Keratinocyte (primary cell): ENCODE measurements around the gene AIMP1. TPM values are rescaled to one million over a fixed set of nuclear protein-coding genes. Genes with fewer than 3 reads are reported as not detected.

Experiments used
- DNase-seq: peaks from one replicate; pipeline ENCODE4 v3.0.0-alpha.2; 2011; ENCODE audit warnings: low read depth, missing footprints, low spot score
- FAIRE-seq: peaks from 2 replicates; lab custom pipeline; 2011; peaks lifted over from hg19 to GRCh38; lab: Jason Lieb, UNC
- H2AFZ ChIP-seq: 2 replicates; pipeline ENCODE4 v1.6.0; 2012; ENCODE audit warnings: low read length, control low read depth, inconsistent platforms; ENCODE audit not compliant: control insufficient read depth
- H3K27ac ChIP-seq: 2 replicates; pipeline ENCODE4 v1.5.1; 2011; ENCODE audit warnings: low read length; ENCODE audit not compliant: control insufficient read depth, insufficient read depth
- H3K27me3 ChIP-seq: 3 replicates; pipeline ENCODE4 v1.6.0; 2011; ENCODE audit warnings: low read length; ENCODE audit not compliant: control insufficient read depth, insufficient read depth; ENCODE audit errors: extremely low read depth
- H3K36me3 ChIP-seq, 2 experiments: 2 replicates in 1 of 2; 3 replicates in 1 of 2; pipeline ENCODE4 v1.5.1; 2011; ENCODE audit warnings: low read length in 2 of 2, mild to moderate bottlenecking in 1 of 2; ENCODE audit not compliant: control insufficient read depth in 2 of 2, insufficient read depth in 2 of 2; ENCODE audit errors: extremely low read depth in 1 of 2
- H3K4me1 ChIP-seq: 3 replicates; pipeline ENCODE4 v1.5.1; 2011; ENCODE audit warnings: low read length; ENCODE audit not compliant: control insufficient read depth, insufficient read depth; ENCODE audit errors: extremely low read depth
- H3K4me2 ChIP-seq: 3 replicates; pipeline ENCODE4 v1.6.0; 2011; ENCODE audit warnings: low read depth, low read length; ENCODE audit not compliant: control insufficient read depth, insufficient read depth; ENCODE audit errors: extremely low read depth
- H3K4me3 ChIP-seq, 3 experiments: fragments of 200-600 bp in 1 of 3; sonication (generic) in 1 of 3; 2 replicates in 2 of 3; 3 replicates in 1 of 3; pipeline ENCODE4 v1.5.1; 2011 to 2016; ENCODE audit warnings: low read length in 3 of 3, mild to moderate bottlenecking in 3 of 3, control low read depth in 2 of 3, inconsistent platforms in 1 of 3, low read depth in 1 of 3, mixed read lengths in 1 of 3, mixed run types in 1 of 3, moderate library complexity in 1 of 3; ENCODE audit not compliant: control insufficient read depth in 2 of 3, insufficient read depth in 2 of 3; ENCODE audit errors: extremely low read depth in 1 of 3
- H3K79me2 ChIP-seq: 2 replicates; pipeline ENCODE4 v1.6.0; 2012; ENCODE audit warnings: low read length; ENCODE audit not compliant: control insufficient read depth, insufficient read depth
- H3K9ac ChIP-seq: 3 replicates; pipeline ENCODE4 v1.6.0; 2011; ENCODE audit warnings: low read length; ENCODE audit not compliant: control insufficient read depth, insufficient read depth; ENCODE audit errors: extremely low read depth
- H3K9me1 ChIP-seq: 3 replicates; pipeline ENCODE4 v1.6.0; 2011; ENCODE audit warnings: low read length; ENCODE audit not compliant: control insufficient read depth, insufficient read depth; ENCODE audit errors: extremely low read depth
- H3K9me3 ChIP-seq: 2 replicates; pipeline ENCODE4 v1.5.1; 2012; ENCODE audit warnings: low read depth, low read length; ENCODE audit not compliant: control insufficient read depth
- H4K20me1 ChIP-seq: 3 replicates; pipeline ENCODE4 v1.6.0; 2011; ENCODE audit warnings: low read length; ENCODE audit not compliant: control insufficient read depth, insufficient read depth; ENCODE audit errors: extremely low read depth
- EZH2 ChIP-seq: IDR thresholded peaks from one replicate; pipeline ENCODE4 v1.6.1; 2012; ENCODE audit warnings: inconsistent platforms, mild to moderate bottlenecking, low read length, moderate library complexity
- dilution Hi-C: fragments of 300-500 bp; cut with MboI; formaldehyde crosslinking; loops from one replicate; pipeline ENCODE4 v1.7.0; 2020; ENCODE audit warnings: low sequenced_read_pairs; ENCODE audit not compliant: extremely low pct_ligation_motif_present
- polyA plus RNA-seq, 5 experiments: library from polyadenylated mRNA; depleted of rRNA in 3 of 5; stranded (reverse) in 3 of 5; stranded (forward) in 1 of 5; unstranded in 1 of 5; fragments of >200 nt; gene quantifications; 1 replicate in 1 of 5; 2 replicates in 3 of 5; 3 replicates in 1 of 5; pipeline versions ENCODE4 v1.2.1 to v1.2.3, GENCODE V29; 2011 to 2012; ENCODE audit warnings: missing spikeins in 2 of 5, low read depth in 1 of 5, low replicate concordance in 1 of 5
- TF ChIP-seq, protein P1 (sequence below), 3 experiments: IDR thresholded peaks in 1 of 3; conservative IDR thresholded peaks in 1 of 3; optimal IDR thresholded peaks in 1 of 3; 2 replicates in 2 of 3; 3 replicates in 1 of 3; pipeline versions ENCODE3 to v1.5.1; 2011; ENCODE audit warnings: low read length in 3 of 3, mild to moderate bottlenecking in 3 of 3, moderate library complexity in 2 of 3, control low read depth in 1 of 3, inconsistent platforms in 1 of 3; ENCODE audit not compliant: insufficient read depth in 2 of 3; ENCODE audit errors: extremely low read depth in 1 of 3

AIMP1 gene
- polyA plus RNA-seq, 1 donor (not counting 4 experiments of a cell fraction or from before 2014, with no cell fraction given) = 52.9 TPM

DNA sequence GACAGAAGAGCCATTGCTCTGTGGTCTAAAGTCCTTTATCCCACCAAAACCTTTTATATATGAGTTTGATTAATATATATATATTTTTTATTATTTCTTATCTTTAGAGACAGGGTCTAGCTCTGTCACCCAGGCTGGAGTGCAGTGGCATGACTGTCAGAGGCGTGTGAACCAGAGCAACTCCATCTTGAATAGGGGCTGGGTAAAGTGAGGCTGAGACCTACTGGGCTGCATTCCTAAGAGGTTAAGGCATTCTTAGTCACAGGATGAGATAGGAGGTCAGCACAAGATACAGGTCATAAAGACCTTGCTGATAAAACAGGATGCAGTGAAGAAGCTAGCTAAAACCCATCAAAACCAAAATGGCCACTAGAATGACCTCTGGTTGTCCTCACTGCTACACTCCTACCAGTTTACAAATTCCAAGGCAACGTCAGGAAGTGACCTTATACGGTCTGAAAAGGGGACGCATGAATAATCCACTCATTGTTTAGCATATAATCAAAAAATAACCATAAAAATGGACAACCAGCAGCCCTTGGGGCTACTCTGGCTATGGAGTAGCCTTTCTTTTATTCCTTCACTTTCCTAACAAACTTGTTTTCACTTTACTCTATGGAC lies 10.8 kb upstream of the AIMP1 start:
- Histone ChIP-seq H3K27ac (no peak overlapping the region), H3K4me1 (no peaks in the 10 kb centered on the region), H4K20me1 (no peaks in the 10 kb centered on the region), H3K4me2 (no peak overlapping the region), H3K9me3 (no peaks in the 10 kb centered on the region), H3K9me1 (no peaks in the 10 kb centered on the region), H3K4me3 (no peak overlapping the region), H2AFZ (no peak overlapping the region), H3K79me2 (peaks cover 2% of the 10 kb centered on the region), H3K27me3 (no peaks in the 10 kb centered on the region), H3K9ac (no peak overlapping the region), H3K36me3 (no peaks in the 10 kb centered on the region)
- no peak for DNase-seq
- no peak for TF ChIP-seq EZH2
- TF ChIP-seq, protein P1, sequence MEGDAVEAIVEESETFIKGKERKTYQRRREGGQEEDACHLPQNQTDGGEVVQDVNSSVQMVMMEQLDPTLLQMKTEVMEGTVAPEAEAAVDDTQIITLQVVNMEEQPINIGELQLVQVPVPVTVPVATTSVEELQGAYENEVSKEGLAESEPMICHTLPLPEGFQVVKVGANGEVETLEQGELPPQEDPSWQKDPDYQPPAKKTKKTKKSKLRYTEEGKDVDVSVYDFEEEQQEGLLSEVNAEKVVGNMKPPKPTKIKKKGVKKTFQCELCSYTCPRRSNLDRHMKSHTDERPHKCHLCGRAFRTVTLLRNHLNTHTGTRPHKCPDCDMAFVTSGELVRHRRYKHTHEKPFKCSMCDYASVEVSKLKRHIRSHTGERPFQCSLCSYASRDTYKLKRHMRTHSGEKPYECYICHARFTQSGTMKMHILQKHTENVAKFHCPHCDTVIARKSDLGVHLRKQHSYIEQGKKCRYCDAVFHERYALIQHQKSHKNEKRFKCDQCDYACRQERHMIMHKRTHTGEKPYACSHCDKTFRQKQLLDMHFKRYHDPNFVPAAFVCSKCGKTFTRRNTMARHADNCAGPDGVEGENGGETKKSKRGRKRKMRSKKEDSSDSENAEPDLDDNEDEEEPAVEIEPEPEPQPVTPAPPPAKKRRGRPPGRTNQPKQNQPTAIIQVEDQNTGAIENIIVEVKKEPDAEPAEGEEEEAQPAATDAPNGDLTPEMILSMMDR (optimal IDR thresholded peaks at IDR 0.05 in 1 of 3, IDR thresholded peaks at IDR 0.05 in 1 of 3, conservative IDR thresholded peaks at IDR 0.05 in 1 of 3; ENCODE audit: extremely low read depth in 1 of 3, insufficient read depth in 2 of 3, low read length in 3 of 3) = no peak
- dilution Hi-C loops = no loop called here
- FAIRE-seq = no peak

DNA sequence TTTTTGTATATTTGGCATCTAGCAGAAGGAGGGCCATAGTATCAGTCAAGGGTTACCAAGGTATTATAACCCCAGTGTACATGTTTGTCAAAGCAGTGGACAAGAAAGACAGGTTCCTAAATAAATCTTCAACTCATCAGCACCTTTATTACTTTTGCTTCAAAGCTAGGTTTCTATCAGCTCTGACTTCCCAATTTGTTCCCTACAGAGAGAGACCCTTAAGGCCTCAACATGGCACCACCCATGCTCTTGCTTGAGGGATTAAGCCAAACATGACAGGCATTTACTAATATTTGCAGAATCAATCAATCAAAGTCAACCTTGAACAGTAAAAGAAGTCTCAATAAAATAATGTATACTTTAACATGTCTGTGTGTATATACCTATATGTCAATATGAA lies 9.8 kb upstream of the AIMP1 start:
- Histone ChIP-seq H2AFZ (no peak overlapping the region), H3K9me3 (no peaks in the 10 kb centered on the region), H3K9ac (no peak overlapping the region), H3K4me1 (no peaks in the 10 kb centered on the region), H3K79me2 (peaks cover 4% of the 10 kb centered on the region), H3K4me3 (no peak overlapping the region), H4K20me1 (no peaks in the 10 kb centered on the region), H3K27ac (no peak overlapping the region), H3K27me3 (no peaks in the 10 kb centered on the region), H3K9me1 (no peaks in the 10 kb centered on the region), H3K36me3 (no peaks in the 10 kb centered on the region), H3K4me2 (no peak overlapping the region)
- TF ChIP-seq EZH2 = no peak
- TF ChIP-seq, protein P1 (optimal IDR thresholded peaks at IDR 0.05 in 1 of 3, IDR thresholded peaks at IDR 0.05 in 1 of 3, conservative IDR thresholded peaks at IDR 0.05 in 1 of 3; ENCODE audit: extremely low read depth in 1 of 3, insufficient read depth in 2 of 3, low read length in 3 of 3) = no peak
- dilution Hi-C loops = no loop called here
- FAIRE-seq (no peak), DNase-seq (no peak)
